NCI-H524 treated with DMSO at 0.1 percent for 48 hours (cell line): ENCODE results near the gene KCTD4.

Experiments
- DNase-seq: peaks from one replicate; lab custom pipeline; 2025; lab: John Stamatoyannopoulos, UW

Gene KCTD4

GRCh38 chr13:45178349-45179162 is 22.3 kb downstream of the KCTD4 start:
- no peak for DNase-seq

GRCh38 chr13:45174478-45174877 is 26.4 kb downstream of the KCTD4 start:
- no peak for DNase-seq

DNA sequence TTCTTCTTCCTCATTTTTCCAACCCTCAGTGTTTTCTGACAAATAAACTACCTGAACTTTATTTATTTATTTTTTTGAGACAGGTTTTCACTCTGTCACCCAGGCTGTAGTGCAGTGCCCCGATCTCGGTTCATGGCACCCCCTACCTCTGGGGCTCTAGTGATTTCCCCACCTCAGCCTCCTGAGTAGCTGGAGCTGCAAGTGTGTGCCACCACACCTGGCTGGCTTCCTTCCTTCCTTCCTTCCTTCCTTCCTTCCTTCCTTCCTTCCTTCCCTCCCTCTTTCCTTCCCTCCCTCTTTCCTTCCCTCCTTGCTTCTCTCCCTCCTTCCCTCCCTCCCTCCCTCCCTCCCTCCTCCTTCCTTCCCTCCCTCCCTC is 32.3 kb downstream of the KCTD4 start:
- DNase-seq = no peak

DNA sequence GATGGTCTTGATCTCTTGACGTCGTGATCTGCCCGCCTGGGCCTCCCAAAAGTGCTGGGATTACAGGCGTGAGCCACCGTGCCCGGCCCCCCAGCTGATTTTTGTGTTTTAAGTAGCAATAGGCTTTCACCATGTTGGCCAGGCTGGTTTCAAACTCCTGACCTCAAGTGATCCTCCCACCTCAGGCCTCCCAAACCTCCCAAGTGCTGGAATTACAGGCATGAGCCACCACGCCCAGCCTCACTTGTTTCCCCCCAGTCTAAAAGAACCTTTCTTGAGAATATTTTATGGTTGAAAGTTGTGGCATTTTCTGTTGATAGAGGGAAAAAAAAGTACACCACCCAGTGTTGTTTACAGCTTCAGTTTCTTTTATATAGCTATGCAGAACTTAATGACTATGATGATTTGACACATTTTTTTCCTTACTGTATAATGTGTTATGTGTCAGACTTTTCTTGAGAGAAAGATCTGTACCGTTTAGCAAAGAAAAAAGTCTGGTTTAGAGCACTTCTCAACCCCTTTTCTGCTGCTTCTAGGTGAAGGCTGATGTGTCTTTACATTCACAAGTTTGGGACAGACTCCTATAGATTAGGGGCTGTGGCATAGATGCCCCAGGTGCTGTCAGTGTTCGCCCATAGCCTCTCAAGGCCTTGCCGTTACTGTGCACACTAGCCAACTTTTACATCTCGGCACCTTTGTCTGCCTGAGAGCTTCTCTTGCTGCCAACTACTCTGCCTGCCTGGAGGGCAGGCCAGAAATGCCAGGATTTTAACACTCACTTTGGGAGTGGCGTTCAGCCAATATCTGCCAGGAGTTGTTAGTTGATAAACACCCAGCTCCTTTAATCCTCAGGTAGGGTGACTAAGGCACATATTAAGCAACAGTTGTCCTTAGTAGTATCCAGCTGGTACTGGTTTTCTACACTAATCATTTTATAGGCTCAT is 33.0 kb downstream of the KCTD4 start:
- DNase-seq = no peak

DNA sequence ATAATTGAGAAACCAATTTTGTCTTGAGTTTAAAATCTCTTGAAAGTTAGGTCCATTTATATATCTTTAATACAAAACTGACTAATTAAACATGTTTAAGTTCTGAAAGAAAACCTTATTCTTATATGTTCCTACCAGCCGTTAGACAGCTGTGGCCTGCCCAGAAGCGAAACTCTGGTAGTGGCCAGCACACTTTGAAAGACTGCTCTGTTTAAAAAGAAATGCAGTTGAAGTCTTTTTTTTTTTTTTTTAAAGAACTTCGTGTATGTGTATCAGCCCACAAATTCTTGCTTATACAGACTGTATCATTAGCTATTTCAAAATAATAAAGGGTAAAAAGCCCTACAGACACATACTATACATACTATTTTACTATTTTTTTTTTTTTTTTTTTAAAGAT is 34.0 kb downstream of the KCTD4 start:
- DNase-seq = no peak

GRCh38 chr13:45162821-45163220 is 38.0 kb downstream of the KCTD4 start:
- no peak for DNase-seq

DNA sequence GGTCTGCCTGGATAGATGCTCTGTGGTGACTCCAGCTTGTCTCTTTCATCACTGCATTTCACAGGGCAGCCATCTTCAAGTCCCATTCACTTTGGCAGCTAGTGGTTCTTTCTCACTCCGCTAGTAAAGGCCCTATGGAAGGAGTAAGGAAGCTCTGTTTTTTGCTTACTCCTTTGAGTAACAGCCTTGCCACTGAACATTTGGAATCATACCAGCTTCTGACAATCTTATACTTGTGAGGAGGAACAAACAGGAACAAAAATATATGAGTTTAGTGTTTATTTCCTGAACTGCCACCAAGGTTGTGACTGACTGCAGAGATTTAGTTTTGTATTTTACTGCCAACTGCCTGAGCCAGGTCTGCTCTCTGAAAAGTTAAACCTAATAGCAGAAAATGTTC is 38.7 kb downstream of the KCTD4 start:
- no peak for DNase-seq

GRCh38 chr13:45156565-45157361 is 44.1 kb downstream of the KCTD4 start:
- no peak for DNase-seq

GRCh38 chr13:45149964-45150363 is 50.9 kb downstream of the KCTD4 start:
- DNase-seq = no peak

DNA sequence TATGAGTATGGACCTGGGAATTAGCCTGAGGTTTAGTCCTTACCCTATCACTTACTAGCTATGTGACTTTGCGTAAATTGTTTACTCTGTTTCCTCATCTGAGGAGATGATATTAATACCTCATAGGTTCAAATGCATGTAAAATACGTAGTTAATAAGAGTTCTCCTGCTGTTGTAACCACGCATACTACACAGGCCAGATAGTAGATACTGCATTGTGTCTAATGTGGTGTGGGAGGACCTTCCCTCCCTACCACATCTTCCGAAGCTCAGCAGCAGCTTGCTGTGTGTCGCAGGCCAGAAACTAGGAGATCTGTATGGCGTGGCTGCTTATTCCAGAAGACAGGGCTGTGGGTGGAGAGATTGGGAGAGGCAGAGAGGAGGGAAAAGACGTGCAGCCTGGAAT is 57.5 kb downstream of the KCTD4 start:
- DNase-seq = no peak
